ENCODE results near the gene ZNF236. TPM values are rescaled to one million over a fixed set of nuclear protein-coding genes. Genes with fewer than 3 reads are reported as not detected.

The ZNF236 gene
- total and polyA plus RNA-seq, 2 experiments from 2014 or later, result 7.4 to 8.2 TPM

- no peak for DNase-seq (ENCODE audit: low spot score)
- Histone ChIP-seq H3K79me2 (no peaks in the 10 kb centered on the region), H3K27ac (no peak overlapping the region), H3K9me3 (ENCODE audit: low read depth) (no peaks in the 10 kb centered on the region), H3K4me3 (no peak overlapping the region), H2AFZ (no peak overlapping the region), H3K4me2 (no peak overlapping the region), H3K4me1 (ENCODE audit: insufficient read depth) (peaks cover 3% of the 10 kb centered on the region), H3K36me3 (replicated peaks; ENCODE audit: insufficient read depth, low read depth) (no peaks in the 10 kb centered on the region), H4K20me1 (ENCODE audit: insufficient read depth, poor library complexity, severe bottlenecking) (no peaks in the 10 kb centered on the region), H3K27me3 (no peaks in the 10 kb centered on the region), H3K9me2 (replicated peaks; ENCODE audit: insufficient read depth) (no peaks in the 10 kb centered on the region)
- TF ChIP-seq CTCF (IDR thresholded peaks at IDR 0.05; ENCODE audit: poor library complexity) (no peak), EZH2 (IDR thresholded peaks at IDR 0.05; ENCODE audit: borderline replicate concordance) (no peak), EZH2phosphoT487 (IDR thresholded peaks at IDR 0.05; ENCODE audit: low read depth, severe bottlenecking, unreplicated experiment) (no peak)
- WGBS (ENCODE audit: low lambda C conversion rate, missing lambda C conversion rate), result 95% methylated on average over 26 of the region's 26 CpGs
Measured at GRCh38 chr18:77004555-77005380, 182.4 kb downstream of the ZNF236 start.

- Histone ChIP-seq H3K36me3 (replicated peaks; ENCODE audit: insufficient read depth, low read depth) (no peaks in the 10 kb centered on the region), H4K20me1 (ENCODE audit: insufficient read depth, poor library complexity, severe bottlenecking) (no peaks in the 10 kb centered on the region), H3K4me2 (no peak overlapping the region), H3K9me2 (replicated peaks; ENCODE audit: insufficient read depth) (no peaks in the 10 kb centered on the region), H3K9me3 (ENCODE audit: low read depth) (no peaks in the 10 kb centered on the region), H3K27me3 (no peaks in the 10 kb centered on the region), H3K79me2 (no peaks in the 10 kb centered on the region), H3K4me3 (no peak overlapping the region), H2AFZ (no peak overlapping the region), H3K4me1 (ENCODE audit: insufficient read depth) (peaks cover 1% of the 10 kb centered on the region), H3K27ac (no peak overlapping the region)
- no peak for TF ChIP-seq EZH2phosphoT487 (IDR thresholded peaks at IDR 0.05; ENCODE audit: low read depth, severe bottlenecking, unreplicated experiment)
- no peak for TF ChIP-seq CTCF (IDR thresholded peaks at IDR 0.05; ENCODE audit: poor library complexity)
- TF ChIP-seq EZH2 (IDR thresholded peaks at IDR 0.05; ENCODE audit: borderline replicate concordance), result no peak
- WGBS (ENCODE audit: low lambda C conversion rate, missing lambda C conversion rate), result 87% methylated on average over 11 of the region's 11 CpGs
- no peak for DNase-seq (ENCODE audit: low spot score)
Measured at GRCh38 chr18:77005651-77006195, 183.4 kb downstream of the ZNF236 start.

GRCh38 chr18:77006305-77007175, 184.2 kb downstream of the ZNF236 start:
- Histone ChIP-seq H3K4me2 (no peak overlapping the region), H4K20me1 (ENCODE audit: insufficient read depth, poor library complexity, severe bottlenecking) (no peaks in the 10 kb centered on the region), H3K27me3 (no peaks in the 10 kb centered on the region), H3K4me3 (no peak overlapping the region), H2AFZ (no peak overlapping the region), H3K9me2 (replicated peaks; ENCODE audit: insufficient read depth) (no peaks in the 10 kb centered on the region), H3K27ac (no peak overlapping the region), H3K4me1 (ENCODE audit: insufficient read depth) (no peaks in the 10 kb centered on the region), H3K9me3 (ENCODE audit: low read depth) (no peaks in the 10 kb centered on the region), H3K79me2 (no peaks in the 10 kb centered on the region), H3K36me3 (replicated peaks; ENCODE audit: insufficient read depth, low read depth) (no peaks in the 10 kb centered on the region)
- DNase-seq (ENCODE audit: low spot score), result no peak
- TF ChIP-seq EZH2phosphoT487 (IDR thresholded peaks at IDR 0.05; ENCODE audit: low read depth, severe bottlenecking, unreplicated experiment) (no peak), EZH2 (IDR thresholded peaks at IDR 0.05; ENCODE audit: borderline replicate concordance) (no peak), CTCF (IDR thresholded peaks at IDR 0.05; ENCODE audit: poor library complexity) (no peak)
- WGBS (ENCODE audit: low lambda C conversion rate, missing lambda C conversion rate), result 85% methylated on average over 25 of the region's 29 CpGs
